Stimulated activated CD8-positive, alpha-beta memory T cell treated with anti-CD3 and anti-CD28 coated beads, Interleukin-4, amount 100 ng/mL, for 24 hours (primary cell): ENCODE results near the gene SLPI.
A peak's percentile ranks its signal among the peaks of the same experiment; 100 is the strongest.

ENCODE experiments used
- DNase-seq: peaks from one replicate; pipeline ENCODE4 v3.0.0-alpha.2; 2020; ENCODE audit warnings: low read depth

The SLPI gene

GRCh38 chr20:45254383-45255262, at the start of gene SLPI:
TSS of gene SLPI (minus strand) at chr20:45254564. CDS start at chr20:45254543, 21 bp downstream.
- no peak for DNase-seq

- no peak for DNase-seq
Observed at GRCh38 chr20:45303586-45304463, 49.5 kb upstream of the SLPI start.

GRCh38 chr20:45301824-45302271, 47.5 kb upstream of the SLPI start:
- DNase-seq, result no peak

GRCh38 chr20:45300961-45301360, 46.6 kb upstream of the SLPI start:
- DNase-seq, result no peak

- DNase-seq, result no peak
Observed at GRCh38 chr20:45299786-45300185, 45.4 kb upstream of the SLPI start.

GRCh38 chr20:45297786-45298497, 43.6 kb upstream of the SLPI start:
- DNase-seq, result no peak

- no peak for DNase-seq
Observed at GRCh38 chr20:45294659-45295058, 40.3 kb upstream of the SLPI start.

- no peak for DNase-seq
Observed at GRCh38 chr20:45294003-45294368, 39.6 kb upstream of the SLPI start.

- peak; percentile 77 for DNase-seq
Observed at GRCh38 chr20:45293041-45294002, 39.0 kb upstream of the SLPI start.

GRCh38 chr20:45292343-45292742, 38.0 kb upstream of the SLPI start:
- no peak for DNase-seq

GRCh38 chr20:45291526-45291925, 37.2 kb upstream of the SLPI start:
- DNase-seq, result no peak

- DNase-seq, result peak; percentile 38
Observed at GRCh38 chr20:45290677-45291355, 36.5 kb upstream of the SLPI start.

- no peak for DNase-seq
Observed at GRCh38 chr20:45289942-45290676, 35.7 kb upstream of the SLPI start.

- DNase-seq, result no peak
Observed at GRCh38 chr20:45288860-45289259, 34.5 kb upstream of the SLPI start.

- DNase-seq, result no peak
Observed at GRCh38 chr20:45288376-45288775, 34.0 kb upstream of the SLPI start.

GRCh38 chr20:45283551-45284057, 29.2 kb upstream of the SLPI start:
- DNase-seq, result no peak

GRCh38 chr20:45282700-45283550, 28.6 kb upstream of the SLPI start:
- DNase-seq, result no peak

GRCh38 chr20:45279992-45280391, 25.6 kb upstream of the SLPI start:
- DNase-seq, result no peak

- DNase-seq, result no peak
Observed at GRCh38 chr20:45275338-45275737, 21.0 kb upstream of the SLPI start.
